Epithelial cell of proximal tubule (primary cell): ENCODE results near the gene CPSF7. TPM values are rescaled to one million over a fixed set of nuclear protein-coding genes. Genes with fewer than 3 reads are reported as not detected.

Experiments used
- DNase-seq: peaks from one replicate; pipeline ENCODE4 v3.0.0-alpha.2; 2011; ENCODE audit warnings: low read depth
- H3K4me3 ChIP-seq: 2 replicates; pipeline ENCODE4 v1.5.1; 2011; ENCODE audit warnings: low read depth, mild to moderate bottlenecking, low read length
- total RNA-seq: library from RNA; depleted of rRNA; stranded (reverse); fragments of >200 nt; gene quantifications from 2 replicates; pipeline ENCODE4 v1.2.3, GENCODE V29; 2015
- TF ChIP-seq, protein P1 (sequence below): conservative IDR thresholded peaks from 2 replicates; pipeline ENCODE4 v1.5.1; 2012; ENCODE audit warnings: low read depth, mild to moderate bottlenecking, low read length

CPSF7 gene
- total RNA-seq, 1 donor from 2014 or later: 57.6 TPM

DNA sequence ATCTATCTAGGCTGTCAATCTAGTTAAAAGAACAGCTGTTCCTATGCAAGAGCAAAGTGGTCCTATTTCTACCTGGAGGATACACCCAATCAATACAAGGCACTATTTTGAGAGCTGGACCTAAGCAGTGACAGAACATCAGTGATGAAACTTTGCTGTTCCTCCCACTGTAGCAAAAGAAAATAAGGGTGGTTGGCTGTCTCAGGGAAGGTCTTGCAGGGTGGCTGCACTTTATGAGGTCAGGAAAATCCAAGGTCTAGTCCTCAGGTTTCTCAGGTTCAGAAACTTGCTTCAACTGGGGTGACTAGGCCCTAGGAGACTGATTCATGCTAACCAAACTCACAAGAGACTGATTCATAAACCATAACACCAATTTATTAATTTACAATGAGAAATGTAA lies 11.6 kb downstream of the CPSF7 start:
- DNase-seq: peak; percentile 41
- TF ChIP-seq, protein P1, sequence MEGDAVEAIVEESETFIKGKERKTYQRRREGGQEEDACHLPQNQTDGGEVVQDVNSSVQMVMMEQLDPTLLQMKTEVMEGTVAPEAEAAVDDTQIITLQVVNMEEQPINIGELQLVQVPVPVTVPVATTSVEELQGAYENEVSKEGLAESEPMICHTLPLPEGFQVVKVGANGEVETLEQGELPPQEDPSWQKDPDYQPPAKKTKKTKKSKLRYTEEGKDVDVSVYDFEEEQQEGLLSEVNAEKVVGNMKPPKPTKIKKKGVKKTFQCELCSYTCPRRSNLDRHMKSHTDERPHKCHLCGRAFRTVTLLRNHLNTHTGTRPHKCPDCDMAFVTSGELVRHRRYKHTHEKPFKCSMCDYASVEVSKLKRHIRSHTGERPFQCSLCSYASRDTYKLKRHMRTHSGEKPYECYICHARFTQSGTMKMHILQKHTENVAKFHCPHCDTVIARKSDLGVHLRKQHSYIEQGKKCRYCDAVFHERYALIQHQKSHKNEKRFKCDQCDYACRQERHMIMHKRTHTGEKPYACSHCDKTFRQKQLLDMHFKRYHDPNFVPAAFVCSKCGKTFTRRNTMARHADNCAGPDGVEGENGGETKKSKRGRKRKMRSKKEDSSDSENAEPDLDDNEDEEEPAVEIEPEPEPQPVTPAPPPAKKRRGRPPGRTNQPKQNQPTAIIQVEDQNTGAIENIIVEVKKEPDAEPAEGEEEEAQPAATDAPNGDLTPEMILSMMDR: no peak

DNA sequence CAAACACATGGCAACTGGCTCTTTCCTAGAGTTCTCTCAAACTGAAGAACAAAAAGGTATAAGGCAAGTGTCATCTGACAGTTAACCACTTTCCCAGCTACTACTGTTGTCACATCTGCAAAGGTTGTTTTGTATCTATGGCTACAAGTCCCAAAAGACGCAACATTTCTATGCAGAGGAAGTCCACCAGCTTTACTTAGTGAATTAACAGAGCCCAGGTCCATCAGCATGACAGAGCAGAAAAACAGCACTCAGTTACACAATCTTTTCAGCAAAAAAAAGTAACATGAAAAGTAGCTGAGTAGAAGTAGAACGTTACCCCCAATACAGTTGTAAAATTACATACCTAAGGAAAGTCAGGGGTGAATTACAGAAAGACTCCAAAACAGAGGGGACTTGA lies 12.1 kb downstream of the CPSF7 start:
- no peak for DNase-seq
- TF ChIP-seq, protein P1: no peak

More for the DNA sequence above, 11.6 kb downstream of the CPSF7 start:
- no peak overlapping the region for H3K4me3 ChIP-seq

DNA sequence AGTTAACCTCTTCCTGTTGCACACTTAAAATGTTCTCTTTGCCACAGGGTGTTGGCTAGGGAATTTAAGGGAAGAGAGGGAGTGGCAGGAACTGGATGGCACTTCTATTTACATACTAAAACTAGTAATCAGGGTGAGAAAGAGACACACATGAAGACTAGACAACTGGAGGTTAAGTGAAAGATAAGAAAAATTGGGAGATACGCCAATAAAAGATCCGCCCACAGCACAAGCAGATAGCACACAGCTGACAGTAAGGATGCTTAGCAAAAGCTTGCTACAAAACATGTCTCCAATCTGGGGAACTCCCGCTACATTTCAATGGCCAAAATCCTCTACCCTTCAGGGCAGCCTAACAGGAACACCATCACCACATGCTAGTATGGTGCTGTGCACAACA lies 12.8 kb downstream of the CPSF7 start:
- DNase-seq: no peak
- H3K4me3 ChIP-seq: no peak overlapping the region
- TF ChIP-seq, protein P1: no peak

More for the DNA sequence above, 12.1 kb downstream of the CPSF7 start:
- H3K4me3 ChIP-seq: no peak overlapping the region

DNA sequence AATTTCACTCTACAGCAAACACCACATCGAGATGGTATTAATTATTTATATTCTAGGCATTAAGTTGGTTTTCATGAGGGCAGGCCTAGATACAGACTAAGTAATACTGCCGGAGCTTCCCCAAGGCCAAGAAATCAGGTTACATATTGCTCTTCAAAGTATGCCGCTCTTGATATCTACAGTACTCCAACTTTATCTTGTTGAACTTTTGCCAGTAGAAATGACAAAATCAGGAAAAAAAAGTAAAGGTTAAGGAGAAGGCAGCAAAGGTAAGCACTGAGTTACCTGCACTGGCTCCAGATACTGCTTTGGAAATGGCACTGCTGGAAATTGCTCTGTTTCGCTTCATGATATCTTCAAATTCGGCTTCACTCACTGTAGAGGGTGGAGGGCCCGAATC lies 14.4 kb downstream of the CPSF7 start:
- no peak for DNase-seq
- no peak overlapping the region for H3K4me3 ChIP-seq
- TF ChIP-seq, protein P1: no peak

GRCh38 chr11:61414547-61414946 lies 15.2 kb downstream of the CPSF7 start:
- TF ChIP-seq, protein P1: no peak
- no peak overlapping the region for H3K4me3 ChIP-seq
- no peak for DNase-seq

GRCh38 chr11:61413496-61413895 lies 16.3 kb downstream of the CPSF7 start:
- TF ChIP-seq, protein P1: no peak
- no peak overlapping the region for H3K4me3 ChIP-seq
- DNase-seq: no peak

- no peak overlapping the region for H3K4me3 ChIP-seq
- TF ChIP-seq, protein P1: no peak
- DNase-seq: no peak
Measured at GRCh38 chr11:61411589-61411988, 18.2 kb downstream of the CPSF7 start.
